Femur (tissue), 1 donor: ENCODE measurements around the gene CYP11A1.

Experiments
- DNase-seq: peaks from one replicate; pipeline ENCODE4 v3.0.0-alpha.2; 2017

CYP11A1 gene

GRCh38 chr15:74293021-74293810 lies 74.2 kb downstream of the CYP11A1 start:
- no peak for DNase-seq

GRCh38 chr15:74291101-74292071 lies 76.1 kb downstream of the CYP11A1 start:
- peak; percentile 88 for DNase-seq

DNA sequence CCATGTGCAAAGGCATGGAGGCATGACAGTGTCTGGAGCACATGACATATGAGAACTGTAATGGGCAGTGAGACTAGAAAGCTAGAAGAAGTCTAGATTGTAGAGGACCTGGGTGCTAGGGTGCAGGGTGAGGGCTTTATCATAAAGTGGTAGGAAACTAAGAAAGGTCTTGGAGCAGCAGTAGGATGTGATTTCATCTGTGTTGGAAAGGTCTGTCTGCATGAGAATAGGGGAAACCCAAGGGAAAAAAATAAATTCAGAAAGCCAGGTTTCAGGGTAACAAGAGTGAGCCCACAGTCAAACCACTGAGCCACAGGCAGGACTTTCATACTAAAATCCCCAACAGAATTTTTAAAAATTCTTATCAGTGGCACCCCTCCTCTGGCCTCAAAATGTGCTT lies 76.8 kb downstream of the CYP11A1 start:
- DNase-seq = no peak

DNA sequence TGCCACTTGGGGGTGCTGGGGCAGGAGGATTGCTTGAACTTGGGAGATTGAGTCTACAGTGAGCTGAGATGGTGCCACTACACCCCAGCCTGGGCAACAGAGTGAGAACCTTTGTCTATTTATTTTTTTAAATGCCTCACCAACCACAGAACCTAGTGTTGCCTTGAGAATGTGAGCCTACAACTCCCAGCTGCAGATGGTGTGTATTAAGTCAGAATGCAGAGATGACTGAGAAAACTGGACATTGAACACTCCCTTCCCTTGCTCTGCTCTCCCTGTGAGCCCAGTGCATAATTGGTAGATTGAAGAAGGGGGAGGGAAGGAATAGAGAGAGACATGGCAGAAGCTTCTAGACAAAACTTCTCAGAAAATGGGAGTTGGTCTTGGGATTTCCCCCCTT lies 77.8 kb downstream of the CYP11A1 start:
- DNase-seq = no peak
